ENCODE results near the gene ZNF317. TPM values are rescaled to one million over a fixed set of nuclear protein-coding genes. Genes with fewer than 3 reads are reported as not detected.

ZNF317 gene
- total RNA-seq (2014; rRNA removed; shearing (Covaris generic)) = 28.4 and 31.6 TPM in 2 replicates

GRCh38 chr19:9140159-9140874 is at the start of gene ZNF317:
TSS of gene ZNF317 (plus strand) at chr19:9140397. CDS start at chr19:9156017, 15,620 bp downstream.

GRCh38 chr19:9107375-9107774 is 32.8 kb upstream of the ZNF317 start, which contains the start of gene OR7G2:
TSS of gene OR7G2 (minus strand) at chr19:9107475. CDS start at chr19:9103243, 4,232 bp downstream.

GRCh38 chr19:9115307-9115813 is 24.8 kb upstream of the ZNF317 start, which contains the start of gene OR7G1:
TSS of gene OR7G1 (minus strand) at chr19:9115763. CDS start at chr19:9115763, 0 bp downstream.

GRCh38 chr19:9126900-9127405 is 13.2 kb upstream of the ZNF317 start, which contains the start of gene OR7G3:
TSS of gene OR7G3 (minus strand) at chr19:9126950. CDS start at chr19:9126950, 0 bp downstream.

GRCh38 chr19:9178901-9179300 is 38.7 kb downstream of the ZNF317 start, which contains the start of gene OR7D2:
TSS of gene OR7D2 (plus strand) at chr19:9178979. CDS start at chr19:9185782, 6,803 bp downstream.

Other genes with a start within 250 kb of the ZNF317 start
- not detected in 2 replicates for gene MUC16, start 130.0 kb upstream of the ZNF317 start, total RNA-seq (2014; rRNA removed; shearing (Covaris generic))
- gene OR1M1, start 53.3 kb upstream of the ZNF317 start, total RNA-seq (2014; rRNA removed; shearing (Covaris generic)) = not detected in 2 replicates
- not detected in 2 replicates for gene OR7G2, start 32.9 kb upstream of the ZNF317 start, total RNA-seq (2014; rRNA removed; shearing (Covaris generic))
- gene OR7G1, start 24.6 kb upstream of the ZNF317 start, total RNA-seq (2014; rRNA removed; shearing (Covaris generic)) = not detected in 2 replicates
- not detected in 2 replicates for gene OR7G3, start 13.4 kb upstream of the ZNF317 start, total RNA-seq (2014; rRNA removed; shearing (Covaris generic))
- gene OR7D2, start 38.6 kb downstream of the ZNF317 start, total RNA-seq (2014; rRNA removed; shearing (Covaris generic)) = not detected in 2 replicates
- not detected in 2 replicates for gene OR7D4, start 79.2 kb downstream of the ZNF317 start, total RNA-seq (2014; rRNA removed; shearing (Covaris generic))
- not detected in 2 replicates for gene OR7E24, start 110.5 kb downstream of the ZNF317 start, total RNA-seq (2014; rRNA removed; shearing (Covaris generic))
- gene ZNF699, start 169.4 kb downstream of the ZNF317 start, total RNA-seq (2014; rRNA removed; shearing (Covaris generic)) = 9.7 and 20.6 TPM in 2 replicates
- gene ZNF559, start 183.8 kb downstream of the ZNF317 start, total RNA-seq (2014; rRNA removed; shearing (Covaris generic)) = 8.6 and 11.2 TPM in 2 replicates
- gene ZNF177, start 222.6 kb downstream of the ZNF317 start, total RNA-seq (2014; rRNA removed; shearing (Covaris generic)) = 0.42 and 2.9 TPM in 2 replicates

All from A375 (cell line).